ENCODE data around the gene HOGA1.

DNA sequence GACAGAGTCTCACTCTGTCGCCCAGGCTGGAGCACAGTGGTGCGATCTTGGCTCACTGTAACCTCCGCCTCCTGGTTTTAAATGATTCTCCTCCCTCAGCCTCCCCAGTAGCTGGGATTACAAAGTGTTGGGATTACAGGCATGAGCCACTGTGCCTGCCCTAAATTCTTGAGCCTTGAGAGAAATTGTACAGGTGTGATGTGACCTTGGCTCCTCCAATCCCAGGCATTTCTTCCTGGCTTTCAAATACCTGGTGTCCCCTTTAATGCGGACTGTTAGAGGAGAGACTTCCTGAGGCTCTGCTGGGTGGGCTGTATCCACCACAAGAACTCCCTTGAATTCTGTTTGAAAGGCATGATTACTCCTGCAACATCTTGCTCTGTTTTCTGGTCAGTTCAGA is 34.1 kb downstream of the HOGA1 start:
- TF ChIP-seq, protein P1, sequence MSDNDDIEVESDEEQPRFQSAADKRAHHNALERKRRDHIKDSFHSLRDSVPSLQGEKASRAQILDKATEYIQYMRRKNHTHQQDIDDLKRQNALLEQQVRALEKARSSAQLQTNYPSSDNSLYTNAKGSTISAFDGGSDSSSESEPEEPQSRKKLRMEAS (IDR thresholded peaks at IDR 0.05), result no peak
- TF ChIP-seq, protein P2, sequence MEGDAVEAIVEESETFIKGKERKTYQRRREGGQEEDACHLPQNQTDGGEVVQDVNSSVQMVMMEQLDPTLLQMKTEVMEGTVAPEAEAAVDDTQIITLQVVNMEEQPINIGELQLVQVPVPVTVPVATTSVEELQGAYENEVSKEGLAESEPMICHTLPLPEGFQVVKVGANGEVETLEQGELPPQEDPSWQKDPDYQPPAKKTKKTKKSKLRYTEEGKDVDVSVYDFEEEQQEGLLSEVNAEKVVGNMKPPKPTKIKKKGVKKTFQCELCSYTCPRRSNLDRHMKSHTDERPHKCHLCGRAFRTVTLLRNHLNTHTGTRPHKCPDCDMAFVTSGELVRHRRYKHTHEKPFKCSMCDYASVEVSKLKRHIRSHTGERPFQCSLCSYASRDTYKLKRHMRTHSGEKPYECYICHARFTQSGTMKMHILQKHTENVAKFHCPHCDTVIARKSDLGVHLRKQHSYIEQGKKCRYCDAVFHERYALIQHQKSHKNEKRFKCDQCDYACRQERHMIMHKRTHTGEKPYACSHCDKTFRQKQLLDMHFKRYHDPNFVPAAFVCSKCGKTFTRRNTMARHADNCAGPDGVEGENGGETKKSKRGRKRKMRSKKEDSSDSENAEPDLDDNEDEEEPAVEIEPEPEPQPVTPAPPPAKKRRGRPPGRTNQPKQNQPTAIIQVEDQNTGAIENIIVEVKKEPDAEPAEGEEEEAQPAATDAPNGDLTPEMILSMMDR (IDR thresholded peaks at IDR 0.05; ENCODE audit: low read depth, low read length, missing input control), result no peak
- TF ChIP-seq, protein P3, sequence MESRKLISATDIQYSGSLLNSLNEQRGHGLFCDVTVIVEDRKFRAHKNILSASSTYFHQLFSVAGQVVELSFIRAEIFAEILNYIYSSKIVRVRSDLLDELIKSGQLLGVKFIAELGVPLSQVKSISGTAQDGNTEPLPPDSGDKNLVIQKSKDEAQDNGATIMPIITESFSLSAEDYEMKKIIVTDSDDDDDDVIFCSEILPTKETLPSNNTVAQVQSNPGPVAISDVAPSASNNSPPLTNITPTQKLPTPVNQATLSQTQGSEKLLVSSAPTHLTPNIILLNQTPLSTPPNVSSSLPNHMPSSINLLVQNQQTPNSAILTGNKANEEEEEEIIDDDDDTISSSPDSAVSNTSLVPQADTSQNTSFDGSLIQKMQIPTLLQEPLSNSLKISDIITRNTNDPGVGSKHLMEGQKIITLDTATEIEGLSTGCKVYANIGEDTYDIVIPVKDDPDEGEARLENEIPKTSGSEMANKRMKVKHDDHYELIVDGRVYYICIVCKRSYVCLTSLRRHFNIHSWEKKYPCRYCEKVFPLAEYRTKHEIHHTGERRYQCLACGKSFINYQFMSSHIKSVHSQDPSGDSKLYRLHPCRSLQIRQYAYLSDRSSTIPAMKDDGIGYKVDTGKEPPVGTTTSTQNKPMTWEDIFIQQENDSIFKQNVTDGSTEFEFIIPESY (IDR thresholded peaks at IDR 0.05), result no peak
- TF ChIP-seq, protein P4, sequence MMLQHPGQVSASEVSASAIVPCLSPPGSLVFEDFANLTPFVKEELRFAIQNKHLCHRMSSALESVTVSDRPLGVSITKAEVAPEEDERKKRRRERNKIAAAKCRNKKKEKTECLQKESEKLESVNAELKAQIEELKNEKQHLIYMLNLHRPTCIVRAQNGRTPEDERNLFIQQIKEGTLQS (IDR thresholded peaks at IDR 0.05), result no peak
- TF ChIP-seq GABPA (IDR thresholded peaks at IDR 0.05 in 1 of 2, conservative IDR thresholded peaks at IDR 0.05 in 1 of 2) (no peak), JUND (IDR thresholded peaks at IDR 0.05) (no peak), YY1 (IDR thresholded peaks at IDR 0.05) (no peak), SP1 (IDR thresholded peaks at IDR 0.05) (no peak), TAF1 (conservative IDR thresholded peaks at IDR 0.05) (no peak), EGR1 (IDR thresholded peaks at IDR 0.05; ENCODE audit: low read depth in 2 of 2) (no peak), HNF4A (conservative IDR thresholded peaks at IDR 0.05) (no peak), FOXA2 (IDR thresholded peaks at IDR 0.05) (no peak), HNF4G (IDR thresholded peaks at IDR 0.05) (no peak)
- TF ChIP-seq, protein P5, sequence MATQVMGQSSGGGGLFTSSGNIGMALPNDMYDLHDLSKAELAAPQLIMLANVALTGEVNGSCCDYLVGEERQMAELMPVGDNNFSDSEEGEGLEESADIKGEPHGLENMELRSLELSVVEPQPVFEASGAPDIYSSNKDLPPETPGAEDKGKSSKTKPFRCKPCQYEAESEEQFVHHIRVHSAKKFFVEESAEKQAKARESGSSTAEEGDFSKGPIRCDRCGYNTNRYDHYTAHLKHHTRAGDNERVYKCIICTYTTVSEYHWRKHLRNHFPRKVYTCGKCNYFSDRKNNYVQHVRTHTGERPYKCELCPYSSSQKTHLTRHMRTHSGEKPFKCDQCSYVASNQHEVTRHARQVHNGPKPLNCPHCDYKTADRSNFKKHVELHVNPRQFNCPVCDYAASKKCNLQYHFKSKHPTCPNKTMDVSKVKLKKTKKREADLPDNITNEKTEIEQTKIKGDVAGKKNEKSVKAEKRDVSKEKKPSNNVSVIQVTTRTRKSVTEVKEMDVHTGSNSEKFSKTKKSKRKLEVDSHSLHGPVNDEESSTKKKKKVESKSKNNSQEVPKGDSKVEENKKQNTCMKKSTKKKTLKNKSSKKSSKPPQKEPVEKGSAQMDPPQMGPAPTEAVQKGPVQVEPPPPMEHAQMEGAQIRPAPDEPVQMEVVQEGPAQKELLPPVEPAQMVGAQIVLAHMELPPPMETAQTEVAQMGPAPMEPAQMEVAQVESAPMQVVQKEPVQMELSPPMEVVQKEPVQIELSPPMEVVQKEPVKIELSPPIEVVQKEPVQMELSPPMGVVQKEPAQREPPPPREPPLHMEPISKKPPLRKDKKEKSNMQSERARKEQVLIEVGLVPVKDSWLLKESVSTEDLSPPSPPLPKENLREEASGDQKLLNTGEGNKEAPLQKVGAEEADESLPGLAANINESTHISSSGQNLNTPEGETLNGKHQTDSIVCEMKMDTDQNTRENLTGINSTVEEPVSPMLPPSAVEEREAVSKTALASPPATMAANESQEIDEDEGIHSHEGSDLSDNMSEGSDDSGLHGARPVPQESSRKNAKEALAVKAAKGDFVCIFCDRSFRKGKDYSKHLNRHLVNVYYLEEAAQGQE (IDR thresholded peaks at IDR 0.05), result no peak

Data from liver (tissue), 3 donors.